Measurements from ENCODE around the gene BMPR1A. TPM values are rescaled to one million over a fixed set of nuclear protein-coding genes. Genes with fewer than 3 reads are reported as not detected.
"Not testable (repeated sequence)": the region's sequence is repeated elsewhere in the genome, so short reads cannot be mapped to it uniquely, and the experiment has no call there.

The BMPR1A gene
- total RNA-seq, 2 donors from 2014 or later: 3.5 to 14.6 TPM

DNA sequence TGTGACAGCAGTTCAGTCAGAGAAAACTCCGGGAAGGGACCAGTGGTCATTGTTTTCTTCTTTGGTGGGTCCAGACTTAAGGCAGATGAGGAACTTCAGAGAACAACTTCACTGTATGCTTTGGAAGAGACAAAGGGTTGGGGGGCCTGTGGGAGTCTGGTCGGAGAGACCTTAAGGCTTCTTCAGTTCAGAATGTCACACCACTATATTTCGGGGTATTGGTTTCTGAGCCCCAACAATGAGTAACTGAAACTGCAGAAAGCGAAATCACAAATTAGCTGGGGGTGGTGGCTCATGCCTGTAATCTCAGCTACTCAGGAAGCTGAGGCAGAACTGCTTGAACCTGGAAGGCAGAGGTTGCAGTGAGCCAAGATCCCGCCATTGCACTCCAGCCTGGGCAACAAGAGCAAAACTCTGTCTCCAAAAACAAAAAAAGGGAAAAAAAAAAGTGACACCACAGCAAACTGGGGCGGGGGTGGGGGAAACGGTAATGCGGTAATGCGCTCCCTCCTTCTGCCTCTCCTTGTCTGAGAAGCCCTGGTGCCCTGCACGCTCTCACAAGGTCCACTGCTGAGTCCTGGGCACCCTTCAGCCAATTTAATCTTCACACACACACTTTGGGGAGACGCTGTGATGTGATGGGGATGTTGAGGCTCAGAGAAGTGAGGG is 209.7 kb downstream of the BMPR1A start:
- no peak for DNase-seq (ENCODE audit: low spot score in 2 of 2)
- H3K36me3 Mint-ChIP-seq: no peaks in the 10 kb centered on the region
- peak; percentile 1 to 15 for ATAC-seq
- H3K27ac Mint-ChIP-seq: peak overlapping the region; percentile 31 to 81
- no peaks in the 10 kb centered on the region for H3K9me3 Mint-ChIP-seq

- no peaks in the 10 kb centered on the region for H3K36me3 Mint-ChIP-seq
- H3K9me3 Mint-ChIP-seq: no peaks in the 10 kb centered on the region
- ATAC-seq (no peak), DNase-seq (ENCODE audit: low spot score in 2 of 2) (no peak)
- H3K27ac Mint-ChIP-seq: no peak overlapping the region
Measured at GRCh38 chr10:86967481-86967941, 211.1 kb downstream of the BMPR1A start.

DNA sequence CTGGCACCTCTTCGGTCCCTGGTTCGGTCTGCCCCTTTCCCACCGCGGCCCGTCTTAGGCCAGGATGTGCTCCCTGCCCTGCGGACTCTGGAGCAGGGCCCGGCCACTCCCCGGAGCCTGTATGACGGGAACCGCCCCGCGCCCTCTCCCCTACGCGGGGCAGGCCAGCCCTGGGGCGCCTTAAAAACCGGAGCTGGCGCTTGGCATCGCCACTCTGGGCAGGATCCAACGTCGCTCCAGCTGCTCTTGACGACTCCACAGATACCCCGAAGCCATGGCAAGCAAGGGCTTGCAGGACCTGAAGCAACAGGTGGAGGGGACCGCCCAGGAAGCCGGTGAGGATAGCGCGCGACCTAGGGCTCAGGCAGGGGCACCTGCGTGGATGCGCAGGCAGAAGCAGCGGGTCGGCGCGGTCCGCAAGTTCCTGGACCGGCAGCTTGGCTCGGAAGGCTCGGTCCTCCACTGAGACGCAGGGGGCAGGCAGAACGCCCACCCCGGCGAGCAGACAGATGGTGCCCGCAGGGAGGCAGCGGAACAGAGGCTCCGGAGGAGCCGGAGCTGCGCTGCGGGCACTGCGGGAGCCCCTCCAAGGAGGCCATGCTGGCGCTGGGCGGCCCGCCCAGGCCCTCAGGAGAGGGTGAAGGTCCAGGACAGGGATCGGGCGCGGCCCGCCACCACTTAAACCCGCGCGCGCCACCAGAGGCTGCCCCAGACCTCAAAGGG is 212.0 kb downstream of the BMPR1A start, which contains the start of gene ADIRF:
Gene ADIRF (plus strand): TSS at position 212 of the 723 bp plus-strand sequence. CDS start 63 bp downstream, at position 275.
- H3K9me3 Mint-ChIP-seq: no peaks in the 10 kb centered on the region
- no peak for ATAC-seq
- H3K36me3 Mint-ChIP-seq: no peaks in the 10 kb centered on the region
- H3K27ac Mint-ChIP-seq: no peak within 1 kb of the TSS
- no peak for DNase-seq (ENCODE audit: low spot score in 2 of 2)

DNA sequence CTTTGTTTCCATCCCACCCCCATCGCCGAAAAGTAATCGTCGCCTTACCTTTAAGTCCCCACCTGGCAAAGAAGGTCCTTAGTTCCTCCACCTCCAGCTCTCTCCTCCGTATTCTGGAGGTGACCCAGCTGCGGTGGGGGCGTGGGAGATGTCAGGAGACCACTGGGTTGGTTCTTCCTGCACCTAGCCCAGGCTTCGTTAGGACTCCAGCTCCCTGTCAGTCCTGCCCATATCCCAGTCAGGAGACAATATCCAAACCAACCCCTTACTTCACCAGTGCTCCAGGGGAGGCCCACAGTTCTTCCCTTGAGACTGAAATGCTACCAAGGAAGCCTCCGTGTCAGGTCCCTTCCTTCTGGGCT is 212.6 kb downstream of the BMPR1A start:
- no peaks in the 10 kb centered on the region for H3K9me3 Mint-ChIP-seq
- DNase-seq (ENCODE audit: low spot score in 2 of 2): no peak
- no peak overlapping the region for H3K27ac Mint-ChIP-seq
- H3K36me3 Mint-ChIP-seq: no peaks in the 10 kb centered on the region
- no peak for ATAC-seq

DNA sequence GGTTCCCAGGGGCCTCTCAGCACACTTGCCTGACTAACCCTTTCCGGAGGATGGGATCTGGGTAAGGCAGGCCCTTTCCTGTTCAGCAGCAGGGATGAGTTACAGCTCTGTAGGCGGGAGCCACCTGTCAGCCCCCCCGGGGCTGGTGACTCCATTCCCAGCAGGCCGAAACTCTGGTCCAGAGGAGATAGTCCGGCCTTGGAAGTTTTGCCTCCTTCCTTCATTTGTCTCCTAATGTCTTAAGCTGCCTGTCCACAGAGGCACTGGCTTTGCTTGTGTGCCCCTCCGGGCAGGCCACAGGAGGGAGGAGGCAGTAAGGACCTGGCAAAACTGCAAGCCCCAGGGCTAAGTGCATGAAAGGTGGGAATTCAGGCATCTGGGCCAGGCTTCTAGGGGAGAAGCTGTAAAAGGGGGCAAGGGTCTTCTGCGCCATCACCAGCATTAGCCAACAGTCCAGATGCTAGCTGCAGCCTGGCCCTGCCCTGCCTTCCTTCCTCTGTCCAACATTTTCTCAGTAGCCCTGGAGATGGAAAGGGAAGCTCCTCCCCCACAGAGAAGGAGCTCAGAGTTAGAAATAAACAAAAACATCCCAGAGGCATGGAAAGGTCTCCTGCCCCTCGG is 213.1 kb downstream of the BMPR1A start:
- Mint-ChIP-seq H3K9me3 (no peaks in the 10 kb centered on the region), H3K36me3 (no peaks in the 10 kb centered on the region), H3K27ac (no peak overlapping the region)
- DNase-seq (ENCODE audit: low spot score in 2 of 2) (no peak), ATAC-seq (no peak)

GRCh38 chr10:86970162-86970981 is 214.0 kb downstream of the BMPR1A start:
- no peak for DNase-seq (ENCODE audit: low spot score in 2 of 2)
- ATAC-seq: no peak
- Mint-ChIP-seq H3K36me3 (no peaks in the 10 kb centered on the region), H3K27ac (peak overlapping the region; percentile 46 to 68), H3K9me3 (no peaks in the 10 kb centered on the region)

GRCh38 chr10:86970982-86971231 is 214.5 kb downstream of the BMPR1A start:
- DNase-seq (ENCODE audit: low spot score in 2 of 2): no peak
- Mint-ChIP-seq H3K9me3 (no peaks in the 10 kb centered on the region), H3K27ac (peak overlapping the region; percentile 46 to 68), H3K36me3 (no peaks in the 10 kb centered on the region)
- ATAC-seq: no peak

GRCh38 chr10:86971232-86971991 is 215.0 kb downstream of the BMPR1A start:
- Mint-ChIP-seq H3K9me3 (no peaks in the 10 kb centered on the region), H3K27ac (peak overlapping the region; percentile 46 to 85), H3K36me3 (no peaks in the 10 kb centered on the region)
- ATAC-seq (peak; percentile 85 to 91), DNase-seq (ENCODE audit: low spot score in 2 of 2) (peak; percentile 82 to 85)

DNA sequence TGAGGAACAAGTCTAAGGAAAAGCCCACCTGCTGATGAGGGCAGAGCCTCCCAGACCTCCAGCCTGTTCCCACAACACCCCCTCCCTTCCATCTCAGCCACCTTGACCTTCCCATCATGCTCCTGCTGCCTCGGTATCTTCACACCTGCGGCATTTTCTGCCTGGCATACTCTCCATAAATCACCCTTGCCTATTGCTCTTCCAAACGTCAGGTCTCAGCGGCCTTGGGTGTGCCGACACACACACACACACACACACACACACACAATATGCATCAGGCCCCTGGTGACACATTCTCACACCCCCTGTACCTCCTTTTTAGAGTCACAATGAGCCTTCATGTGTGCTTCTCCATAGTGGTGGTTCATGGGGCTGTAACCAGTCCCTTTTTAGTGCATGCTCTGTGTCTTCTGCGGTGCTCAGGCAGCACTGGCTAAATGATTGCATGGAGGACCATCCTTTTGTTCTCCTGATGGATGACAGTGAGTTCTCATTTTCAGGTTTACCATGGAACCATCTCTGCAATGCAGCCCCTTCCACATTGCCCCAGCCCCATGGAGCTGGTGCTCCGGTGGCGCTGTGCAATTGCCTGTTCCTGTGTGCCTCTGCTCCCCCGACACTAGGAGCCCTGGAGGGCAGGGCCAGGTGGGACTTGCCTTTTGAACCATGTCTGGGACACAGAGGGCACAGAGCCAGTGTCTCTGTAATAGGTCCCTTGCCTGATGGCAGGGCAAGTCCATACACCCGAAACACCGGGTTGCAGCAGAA is 216.4 kb downstream of the BMPR1A start:
- no peaks in the 10 kb centered on the region for H3K9me3 Mint-ChIP-seq
- no peaks in the 10 kb centered on the region for H3K36me3 Mint-ChIP-seq
- DNase-seq (ENCODE audit: low spot score in 2 of 2) (no peak), ATAC-seq (no peak)
- H3K27ac Mint-ChIP-seq: no peak overlapping the region

DNA sequence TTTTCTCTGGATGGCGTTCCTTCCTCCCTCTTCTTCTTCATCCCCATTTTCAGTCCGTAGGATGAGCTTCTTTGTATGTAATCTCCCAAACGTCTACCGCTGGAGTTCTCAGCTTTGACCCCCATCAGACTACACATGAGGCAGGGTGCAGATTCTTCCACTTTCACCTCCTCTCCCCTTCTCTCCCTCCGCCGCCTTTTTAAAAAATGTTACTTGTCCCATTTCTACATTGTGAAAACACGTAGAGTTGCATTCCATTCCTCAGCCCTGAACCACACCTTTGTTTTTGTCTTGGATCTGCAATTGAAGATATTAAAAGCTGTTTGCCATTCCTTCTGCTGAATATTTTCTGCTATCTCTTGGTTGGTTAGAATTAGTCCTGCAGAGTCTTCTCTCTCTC is 218.1 kb downstream of the BMPR1A start:
- H3K9me3 Mint-ChIP-seq: no peaks in the 10 kb centered on the region
- no peaks in the 10 kb centered on the region for H3K36me3 Mint-ChIP-seq
- no peak overlapping the region for H3K27ac Mint-ChIP-seq
- DNase-seq (ENCODE audit: low spot score in 2 of 2) (no peak), ATAC-seq (no peak)

- no peak overlapping the region for H3K27ac Mint-ChIP-seq
- DNase-seq (ENCODE audit: low spot score in 2 of 2): no peak
- no peak for ATAC-seq
- H3K36me3 Mint-ChIP-seq: no peaks in the 10 kb centered on the region
- H3K9me3 Mint-ChIP-seq: no peaks in the 10 kb centered on the region
Measured at GRCh38 chr10:86976362-86977056, 220.1 kb downstream of the BMPR1A start.

DNA sequence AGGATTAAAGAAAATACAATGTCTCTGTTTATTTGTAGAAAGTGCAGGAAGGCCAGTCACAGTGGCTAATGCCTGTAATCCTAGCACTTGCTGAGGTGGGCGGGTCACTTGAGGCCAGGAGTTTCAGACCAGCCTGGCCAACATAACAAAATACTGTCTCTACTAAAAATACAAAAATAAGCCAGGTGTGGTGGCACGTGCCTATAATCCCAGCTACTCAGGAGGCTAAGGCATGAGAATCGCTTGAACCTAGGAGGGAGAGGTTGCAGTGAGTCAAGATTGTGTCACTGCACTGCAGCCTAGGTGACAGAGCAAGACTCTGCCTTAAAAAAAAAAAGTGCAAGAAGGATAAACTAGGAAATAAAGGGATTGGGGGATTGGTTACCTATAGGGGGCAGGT is 222.0 kb downstream of the BMPR1A start:
- not testable (repeated sequence) for DNase-seq (ENCODE audit: low spot score in 2 of 2); H3K36me3 Mint-ChIP-seq; H3K27ac Mint-ChIP-seq; H3K9me3 Mint-ChIP-seq; ATAC-seq

- H3K27ac Mint-ChIP-seq: no peak overlapping the region
- no peaks in the 10 kb centered on the region for H3K36me3 Mint-ChIP-seq
- H3K9me3 Mint-ChIP-seq: no peaks in the 10 kb centered on the region
- DNase-seq (ENCODE audit: low spot score in 2 of 2) (no peak), ATAC-seq (no peak)
Measured at GRCh38 chr10:86979296-86979818, 222.9 kb downstream of the BMPR1A start.

DNA sequence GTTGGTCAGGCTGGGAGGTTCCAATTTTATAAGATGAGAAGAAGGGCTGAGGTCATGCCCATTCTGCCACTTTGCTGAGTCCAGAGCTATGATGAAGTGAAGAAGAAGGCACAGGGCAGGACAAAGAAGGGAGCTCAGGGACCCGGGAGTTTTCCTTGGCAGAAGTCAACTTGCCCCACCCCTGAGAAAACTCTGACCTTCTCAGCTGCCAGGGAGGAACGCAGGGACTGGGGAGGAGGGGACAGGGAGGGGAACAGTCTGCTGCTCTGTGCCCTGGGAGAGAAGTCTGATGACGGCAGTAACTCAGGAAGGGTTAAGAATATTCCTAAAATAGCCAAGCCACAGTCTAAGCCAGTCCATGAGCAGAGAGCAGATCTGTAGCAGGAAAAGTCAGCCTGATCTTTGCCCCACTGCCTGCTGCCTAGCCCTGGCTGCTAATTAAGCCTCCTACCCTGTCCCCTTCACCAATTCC is 223.6 kb downstream of the BMPR1A start:
- no peaks in the 10 kb centered on the region for H3K36me3 Mint-ChIP-seq
- DNase-seq (ENCODE audit: low spot score in 2 of 2) (no peak), ATAC-seq (no peak)
- no peaks in the 10 kb centered on the region for H3K9me3 Mint-ChIP-seq
- H3K27ac Mint-ChIP-seq: no peak overlapping the region

DNA sequence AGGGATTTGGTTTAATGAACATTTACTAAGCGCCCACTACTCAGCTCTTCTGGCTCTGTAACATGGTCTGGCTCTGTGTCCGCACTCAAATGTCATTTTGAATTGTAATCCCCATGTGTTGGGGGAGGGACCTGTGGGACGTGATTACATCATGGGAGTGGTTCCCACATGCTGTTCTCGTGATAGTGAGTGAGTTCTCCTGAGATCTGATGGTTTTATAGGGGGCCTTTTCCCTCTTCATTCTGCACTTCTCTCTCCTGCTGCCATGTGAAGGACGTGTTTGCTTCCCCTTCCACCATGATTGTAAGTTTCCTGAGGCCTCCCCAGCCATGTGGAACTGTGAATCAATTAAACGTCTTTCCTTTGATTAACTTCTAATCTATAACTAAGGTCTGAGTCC is 224.6 kb downstream of the BMPR1A start:
- DNase-seq (ENCODE audit: low spot score in 2 of 2); H3K9me3 Mint-ChIP-seq; ATAC-seq; H3K27ac Mint-ChIP-seq; H3K36me3 Mint-ChIP-seq: not testable (repeated sequence)
